ENCODE data around the gene MLLT3. TPM values are rescaled to one million over a fixed set of nuclear protein-coding genes. Genes with fewer than 3 reads are reported as not detected.

Gene MLLT3
- total RNA-seq, 1 donor from 2014 or later, result 16.9 TPM

- DNase-seq, result no peak
These were observed 68.6 kb downstream of the MLLT3 start for GRCh38 chr9:20553558-20554149.

GRCh38 chr9:20552874-20553557, 69.3 kb downstream of the MLLT3 start:
- no peak for DNase-seq

- DNase-seq, result no peak
These were observed 70.5 kb downstream of the MLLT3 start for GRCh38 chr9:20551835-20552234.

GRCh38 chr9:20551236-20551635, 71.1 kb downstream of the MLLT3 start:
- no peak for DNase-seq

GRCh38 chr9:20550326-20550725, 72.0 kb downstream of the MLLT3 start:
- no peak for DNase-seq

GRCh38 chr9:20549053-20549452, 73.2 kb downstream of the MLLT3 start:
- no peak for DNase-seq

GRCh38 chr9:20545023-20545622, 77.2 kb downstream of the MLLT3 start:
- DNase-seq, result no peak

- DNase-seq, result no peak
These were observed 82.0 kb downstream of the MLLT3 start for GRCh38 chr9:20540169-20540863.

- DNase-seq, result no peak
These were observed 83.3 kb downstream of the MLLT3 start for GRCh38 chr9:20538956-20539355.

GRCh38 chr9:20538092-20538491, 84.2 kb downstream of the MLLT3 start:
- no peak for DNase-seq

GRCh38 chr9:20537294-20537693, 85.0 kb downstream of the MLLT3 start:
- DNase-seq, result no peak

- DNase-seq, result no peak
These were observed 89.7 kb downstream of the MLLT3 start for GRCh38 chr9:20532584-20532983.

- no peak for DNase-seq
These were observed 92.5 kb downstream of the MLLT3 start for GRCh38 chr9:20529837-20530236.

- no peak for DNase-seq
These were observed 94.0 kb downstream of the MLLT3 start for GRCh38 chr9:20528253-20528652.

- DNase-seq, result no peak
These were observed 95.6 kb downstream of the MLLT3 start for GRCh38 chr9:20526500-20527319.

- no peak for DNase-seq
These were observed 97.5 kb downstream of the MLLT3 start for GRCh38 chr9:20524776-20525175.

GRCh38 chr9:20518737-20519136, 103.6 kb downstream of the MLLT3 start:
- no peak for DNase-seq

GRCh38 chr9:20513126-20513913, 109.0 kb downstream of the MLLT3 start:
- DNase-seq, result no peak

- DNase-seq, result no peak
These were observed 109.7 kb downstream of the MLLT3 start for GRCh38 chr9:20512636-20513035.

GRCh38 chr9:20512106-20512505, 110.2 kb downstream of the MLLT3 start:
- no peak for DNase-seq

GRCh38 chr9:20511686-20512085, 110.6 kb downstream of the MLLT3 start:
- DNase-seq, result no peak

GRCh38 chr9:20509466-20509865, 112.8 kb downstream of the MLLT3 start:
- DNase-seq, result no peak
